ENCODE data around the gene B9D1.

B9D1 gene

DNA sequence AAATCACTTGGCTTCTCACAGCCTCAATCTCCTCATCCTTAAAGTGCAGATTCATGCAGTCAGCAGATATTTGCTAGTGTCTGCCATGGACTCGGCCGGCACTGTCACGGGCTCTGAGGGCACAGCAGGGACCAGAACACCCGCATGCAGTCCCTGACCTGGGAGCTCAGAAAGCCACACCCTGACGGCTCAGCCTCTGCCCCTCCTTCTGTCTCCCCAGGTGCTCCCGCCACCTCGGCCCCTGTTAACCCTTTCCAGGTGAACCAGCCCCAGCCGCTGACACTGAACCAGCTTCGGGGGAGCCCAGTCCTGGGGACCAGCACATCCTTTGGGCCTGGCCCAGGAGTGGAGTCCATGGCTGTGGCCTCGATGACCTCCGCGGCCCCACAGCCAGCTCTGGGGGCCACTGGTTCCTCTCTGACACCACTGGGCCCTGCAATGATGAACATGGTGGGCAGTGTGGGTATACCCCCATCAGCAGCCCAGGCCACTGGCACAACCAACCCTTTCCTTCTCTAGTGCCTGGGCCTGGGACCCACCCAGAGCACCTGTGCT, 28.7 kb downstream of the B9D1 start:
- no peak for DNase-seq
- in situ Hi-C loops (cut with HindIII; ENCODE audit: low pct_ligation_motif_present, low pct_unique_long_range_greater_than_20kb, low sequenced_read_pairs) = no loop called here

DNA sequence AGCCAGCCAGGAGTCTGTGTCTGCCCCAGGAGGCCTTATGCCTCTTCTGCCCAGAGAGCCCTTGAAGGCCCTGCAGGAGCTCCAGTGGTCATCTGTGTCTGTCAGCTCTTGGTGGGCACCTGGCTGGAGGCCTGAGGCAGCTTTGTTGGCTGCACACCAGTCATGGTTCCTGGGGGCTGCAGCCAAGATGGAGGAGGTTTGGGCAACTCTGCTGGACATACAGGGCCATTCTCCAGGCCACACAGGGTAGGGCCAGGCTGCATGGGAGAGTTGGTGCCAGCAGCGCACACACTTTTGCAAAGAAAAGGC, 29.4 kb downstream of the B9D1 start:
- in situ Hi-C loops (cut with HindIII; ENCODE audit: low pct_ligation_motif_present, low pct_unique_long_range_greater_than_20kb, low sequenced_read_pairs) = no loop called here
- no peak for DNase-seq

DNA sequence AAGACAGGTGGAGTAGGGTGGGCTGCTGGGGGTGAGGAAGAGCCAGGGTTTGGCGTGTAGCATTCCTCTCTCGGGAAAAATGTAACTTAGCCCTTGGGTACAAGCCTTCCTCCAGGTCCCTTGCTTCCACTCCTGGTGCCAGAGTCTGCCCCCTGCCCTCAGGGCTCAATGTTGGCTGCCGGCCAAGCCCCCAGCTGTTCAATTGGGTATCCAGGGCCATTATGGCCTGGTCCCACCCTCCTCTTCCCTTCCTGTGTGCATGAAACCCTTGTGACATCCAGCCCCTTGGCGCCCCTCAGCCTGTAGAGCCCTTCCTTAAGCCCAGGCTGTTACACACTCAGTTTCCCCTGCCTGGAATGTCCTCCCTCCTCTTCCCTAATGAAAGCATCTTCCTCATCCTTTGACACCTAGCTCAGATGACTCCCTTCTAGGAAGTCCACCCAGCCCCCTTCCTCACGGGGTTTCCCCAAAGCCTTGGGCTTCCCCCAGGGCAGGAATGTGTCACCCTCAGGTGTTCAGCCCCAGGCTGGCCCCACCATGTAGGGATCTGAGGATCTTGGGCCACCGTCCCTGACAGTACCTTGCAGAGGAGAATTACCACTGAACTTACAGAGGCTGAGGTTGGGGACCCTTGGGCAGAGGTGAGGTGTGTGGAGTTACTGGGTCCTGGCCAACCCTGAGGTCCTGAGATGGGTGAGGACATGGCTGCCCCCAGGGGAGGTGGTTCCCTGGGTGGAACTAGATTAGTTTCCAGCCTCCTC, 30.0 kb downstream of the B9D1 start:
- in situ Hi-C loops (cut with HindIII; ENCODE audit: low pct_ligation_motif_present, low pct_unique_long_range_greater_than_20kb, low sequenced_read_pairs) = no loop called here
- DNase-seq = no peak

DNA sequence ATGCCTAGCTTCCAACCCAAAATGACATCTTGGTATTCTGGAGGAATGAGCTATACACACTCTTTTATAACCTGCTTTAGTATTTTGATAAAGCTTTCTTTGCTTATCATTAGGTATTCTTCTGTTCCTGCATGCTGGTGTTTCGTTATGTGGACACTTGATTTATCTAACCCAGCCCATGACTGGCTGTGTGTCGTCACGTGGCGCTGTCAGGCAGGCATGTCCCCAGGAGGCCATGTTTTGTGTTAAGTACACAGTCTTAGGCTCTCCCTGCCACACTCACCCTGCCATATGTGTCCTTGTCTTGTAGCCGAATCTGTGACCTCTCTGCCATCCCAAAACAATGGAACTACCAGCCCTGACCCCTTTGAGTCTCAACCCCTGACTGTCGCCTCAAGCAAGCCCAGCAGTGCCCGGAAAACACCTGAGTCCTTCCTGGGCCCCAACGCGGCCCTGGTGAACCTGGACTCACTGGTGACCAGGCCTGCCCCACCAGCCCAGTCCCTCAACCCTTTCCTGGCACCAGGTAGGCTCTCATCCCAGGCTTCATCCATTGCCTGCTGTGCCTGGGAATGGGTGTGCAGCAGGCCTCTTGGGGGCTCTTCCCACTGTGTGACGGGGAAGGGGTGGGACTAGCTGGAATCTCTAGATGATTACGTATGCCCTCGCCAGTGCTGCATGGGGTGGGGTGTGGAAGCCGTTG, 30.8 kb downstream of the B9D1 start:
- in situ Hi-C loops (cut with HindIII; ENCODE audit: low pct_ligation_motif_present, low pct_unique_long_range_greater_than_20kb, low sequenced_read_pairs) = no loop called here
- no peak for DNase-seq

DNA sequence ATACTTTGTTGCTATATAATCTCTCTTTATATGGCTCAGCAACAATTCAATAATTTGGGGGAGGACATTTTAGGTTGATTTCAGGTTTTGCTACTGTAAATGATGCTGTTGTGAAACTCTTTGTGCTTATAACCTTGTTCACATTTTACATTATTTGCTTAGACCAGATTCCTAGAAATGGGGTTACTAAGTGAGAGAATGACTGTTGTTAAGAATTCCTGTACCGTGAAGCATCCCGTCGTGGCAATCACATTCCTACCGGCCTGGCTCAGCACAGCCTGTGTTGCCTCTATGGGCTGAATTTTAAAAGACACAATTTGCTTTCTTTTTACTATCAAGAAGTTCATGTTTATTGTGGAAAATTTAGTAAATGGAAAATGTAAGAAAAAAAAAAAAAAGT, 31.4 kb downstream of the B9D1 start:
- DNase-seq = peak; percentile 82
- in situ Hi-C loops (cut with HindIII; ENCODE audit: low pct_ligation_motif_present, low pct_unique_long_range_greater_than_20kb, low sequenced_read_pairs) = no loop called here

DNA sequence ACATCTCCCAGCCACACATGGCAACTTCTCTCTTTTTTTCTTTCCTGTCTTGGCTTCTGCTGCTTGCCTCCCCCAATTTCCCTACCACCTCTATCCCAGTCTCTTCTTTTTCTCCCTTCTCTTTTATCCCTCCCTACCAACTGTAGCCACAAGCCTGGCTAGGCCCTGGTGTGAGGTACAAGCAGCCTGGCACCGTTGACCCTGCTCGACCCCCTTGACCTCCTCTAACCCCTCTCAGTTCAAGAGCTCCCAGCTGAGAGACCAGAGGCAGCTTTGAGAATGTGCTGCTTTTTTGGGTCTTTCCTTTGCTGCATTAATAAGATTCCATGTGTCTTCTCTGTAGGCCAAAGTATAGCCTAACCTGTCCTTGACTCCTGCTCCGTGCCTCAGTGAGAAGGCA, 32.3 kb downstream of the B9D1 start:
- in situ Hi-C loops (cut with HindIII; ENCODE audit: low pct_ligation_motif_present, low pct_unique_long_range_greater_than_20kb, low sequenced_read_pairs) = no loop called here
- DNase-seq = no peak

DNA sequence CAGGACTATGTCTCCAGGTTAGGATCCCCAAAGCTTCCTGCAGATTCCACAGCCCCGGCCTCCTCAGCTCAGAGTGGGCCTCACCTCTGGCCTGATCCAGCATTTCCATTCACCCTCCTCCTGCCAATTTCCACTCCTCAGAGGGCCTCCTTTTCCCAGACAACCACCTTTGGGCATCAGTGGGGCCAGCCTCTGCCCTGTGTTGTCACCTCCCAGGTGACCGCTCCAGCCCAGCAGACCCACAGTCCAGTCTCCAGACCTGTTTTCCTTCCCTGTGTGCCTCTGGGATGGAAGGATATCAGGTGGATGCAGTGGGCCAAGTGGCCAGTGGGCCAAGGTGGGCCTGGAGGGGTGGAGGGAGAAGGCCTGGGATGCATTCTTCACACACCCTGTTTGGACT, 32.7 kb downstream of the B9D1 start:
- in situ Hi-C loops (cut with HindIII; ENCODE audit: low pct_ligation_motif_present, low pct_unique_long_range_greater_than_20kb, low sequenced_read_pairs) = no loop called here
- no peak for DNase-seq

DNA sequence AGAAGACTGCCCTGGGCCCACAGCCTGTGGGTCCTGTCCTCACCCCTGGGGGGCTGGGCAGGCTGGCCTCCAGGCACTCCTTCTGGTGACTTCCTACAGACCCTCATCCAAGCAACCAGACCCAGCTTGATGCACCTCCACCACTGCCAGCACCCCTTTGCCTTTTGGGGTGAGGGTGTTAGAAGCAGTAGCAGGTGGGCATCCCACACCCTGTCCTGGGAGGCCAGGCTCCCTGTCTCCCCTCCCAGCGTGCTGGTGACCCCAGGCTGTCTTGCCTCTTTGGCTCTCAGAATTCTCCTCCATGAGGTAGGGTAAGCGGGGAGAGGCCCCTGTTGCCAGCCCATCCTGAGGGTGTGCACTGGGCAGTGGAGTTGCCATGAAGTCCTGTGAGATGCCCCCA, 33.4 kb downstream of the B9D1 start:
- in situ Hi-C loops (cut with HindIII; ENCODE audit: low pct_ligation_motif_present, low pct_unique_long_range_greater_than_20kb, low sequenced_read_pairs) = no loop called here
- no peak for DNase-seq

DNA sequence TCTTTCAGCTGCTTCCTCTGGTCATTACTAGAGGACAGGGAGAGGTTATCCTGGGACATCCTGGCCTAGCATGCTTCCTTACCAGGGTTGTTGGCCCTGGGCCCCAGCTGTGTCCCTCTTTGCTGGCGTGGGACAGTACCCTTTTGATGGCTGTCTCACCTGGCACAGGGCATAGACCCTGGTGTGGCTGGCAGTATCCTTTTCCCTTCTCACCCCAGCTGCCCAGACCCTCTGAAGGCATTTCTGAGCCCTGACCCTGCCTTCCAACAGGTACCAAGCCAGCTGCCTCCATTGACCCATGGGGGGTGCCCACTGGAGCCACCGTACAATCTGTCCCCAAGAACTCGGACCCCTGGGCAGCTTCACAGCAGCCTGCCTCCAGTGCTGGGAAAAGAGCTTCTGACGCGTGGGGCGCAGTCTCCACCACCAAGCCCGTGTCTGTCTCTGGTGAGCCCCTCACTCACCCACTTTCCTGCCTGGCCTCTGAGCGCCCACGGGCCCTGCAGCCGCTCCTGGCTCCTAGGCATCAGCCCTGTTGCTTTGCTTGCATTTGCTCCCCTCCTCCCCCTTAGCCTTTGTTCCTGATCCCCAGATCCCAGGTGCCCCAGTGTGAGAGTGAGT, 34.0 kb downstream of the B9D1 start:
- DNase-seq = no peak
- in situ Hi-C loops (cut with HindIII; ENCODE audit: low pct_ligation_motif_present, low pct_unique_long_range_greater_than_20kb, low sequenced_read_pairs) = no loop called here

DNA sequence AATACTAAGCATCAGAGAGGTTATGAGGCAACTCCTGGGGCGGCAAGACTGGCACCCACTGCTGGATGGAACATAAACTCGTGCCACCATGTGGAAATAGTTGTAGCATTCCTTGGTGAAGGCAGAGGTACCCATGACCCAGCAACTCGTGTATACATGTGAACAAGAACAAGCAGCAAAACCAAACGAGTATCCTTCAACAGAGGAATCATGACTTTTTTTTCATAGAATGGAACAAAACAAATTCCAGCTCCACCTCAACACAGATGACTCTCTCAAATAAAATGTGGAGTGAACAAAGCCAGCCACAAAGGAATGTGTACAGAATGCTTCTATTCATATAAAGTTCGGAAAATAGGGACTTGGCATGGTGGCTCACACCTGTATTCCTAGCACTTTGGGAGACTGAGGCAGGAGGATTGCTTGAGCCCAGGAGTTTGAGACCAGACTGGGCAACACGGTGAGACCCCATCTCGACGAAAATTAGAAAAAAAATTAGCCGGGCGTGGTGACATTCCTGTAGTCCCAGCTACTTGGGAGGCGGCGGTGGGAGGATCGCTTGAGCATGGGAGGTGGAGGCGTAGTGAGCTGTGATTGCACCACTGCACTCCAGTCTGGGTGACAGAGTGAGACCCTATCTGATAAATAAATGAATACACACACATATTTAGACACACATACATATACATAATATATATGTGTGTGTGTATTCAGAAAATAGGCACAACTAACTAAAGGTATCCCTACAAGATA, 35.3 kb downstream of the B9D1 start:
- in situ Hi-C loops (cut with HindIII; ENCODE audit: low pct_ligation_motif_present, low pct_unique_long_range_greater_than_20kb, low sequenced_read_pairs) = no loop called here

DNA sequence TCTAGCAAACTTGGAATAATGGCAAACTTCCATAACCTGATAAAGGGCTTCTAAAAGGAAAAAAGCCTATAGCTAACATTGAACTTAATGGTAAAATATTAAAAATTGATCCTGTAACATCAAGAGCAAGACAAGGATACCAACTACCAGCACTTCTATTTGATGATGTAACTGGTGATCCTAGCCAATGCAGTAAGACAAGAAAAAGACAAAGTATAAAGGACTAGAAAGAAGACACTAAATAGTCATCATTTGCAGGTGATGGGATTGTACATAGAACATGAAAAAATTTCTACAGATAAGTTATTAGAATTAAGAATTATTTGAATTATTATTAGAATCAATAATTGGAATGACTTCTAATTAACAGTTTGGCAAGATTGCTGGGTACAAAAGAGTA, 37.0 kb downstream of the B9D1 start:
- in situ Hi-C loops (cut with HindIII; ENCODE audit: low pct_ligation_motif_present, low pct_unique_long_range_greater_than_20kb, low sequenced_read_pairs) = no loop called here
- no peak for DNase-seq

More for the DNA sequence above, 35.3 kb downstream of the B9D1 start:
- peak; percentile 78 for DNase-seq

DNA sequence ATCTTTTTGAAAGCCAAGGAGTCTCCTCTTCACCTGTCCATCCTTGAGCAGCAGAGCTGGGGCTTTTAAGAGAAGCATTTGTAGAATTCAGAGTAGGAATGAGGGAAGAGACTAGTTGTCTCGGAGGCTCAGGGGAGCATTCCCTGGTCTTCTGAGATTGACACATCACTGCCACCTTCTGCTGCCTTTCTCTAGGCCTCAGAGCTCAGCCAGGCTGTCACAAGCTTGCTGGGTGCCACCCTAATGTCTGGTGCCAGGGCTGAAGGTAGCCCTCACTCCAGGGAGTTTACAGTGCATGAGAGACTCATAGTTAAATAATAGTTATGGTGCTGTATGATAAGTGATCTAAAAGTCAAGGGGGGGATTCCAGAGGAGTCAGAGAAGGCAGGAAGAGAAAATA, 39.7 kb downstream of the B9D1 start:
- in situ Hi-C loops (cut with HindIII; ENCODE audit: low pct_ligation_motif_present, low pct_unique_long_range_greater_than_20kb, low sequenced_read_pairs) = no loop called here

DNA sequence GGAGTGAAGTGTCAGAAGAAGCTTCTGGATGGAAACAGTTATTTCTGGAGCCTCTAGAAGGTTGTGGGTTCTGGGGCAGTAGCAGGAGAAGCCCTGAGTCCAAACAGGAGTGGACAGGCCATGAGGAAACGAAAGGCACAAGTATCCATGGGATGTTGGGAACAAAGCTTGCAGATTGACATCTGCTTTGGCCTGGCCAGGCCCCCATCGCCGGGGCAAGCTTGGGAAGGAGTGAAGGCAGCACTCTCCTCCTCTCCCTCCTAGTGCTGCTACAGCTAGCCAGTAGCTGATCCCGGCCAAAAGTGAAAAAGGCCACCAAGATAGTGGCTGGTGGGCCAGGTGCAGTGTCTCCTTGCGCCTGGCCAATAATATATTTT, 40.4 kb downstream of the B9D1 start:
- in situ Hi-C loops (cut with HindIII; ENCODE audit: low pct_ligation_motif_present, low pct_unique_long_range_greater_than_20kb, low sequenced_read_pairs) = no loop called here

More for the DNA sequence above, 39.7 kb downstream of the B9D1 start:
- DNase-seq = no peak

DNA sequence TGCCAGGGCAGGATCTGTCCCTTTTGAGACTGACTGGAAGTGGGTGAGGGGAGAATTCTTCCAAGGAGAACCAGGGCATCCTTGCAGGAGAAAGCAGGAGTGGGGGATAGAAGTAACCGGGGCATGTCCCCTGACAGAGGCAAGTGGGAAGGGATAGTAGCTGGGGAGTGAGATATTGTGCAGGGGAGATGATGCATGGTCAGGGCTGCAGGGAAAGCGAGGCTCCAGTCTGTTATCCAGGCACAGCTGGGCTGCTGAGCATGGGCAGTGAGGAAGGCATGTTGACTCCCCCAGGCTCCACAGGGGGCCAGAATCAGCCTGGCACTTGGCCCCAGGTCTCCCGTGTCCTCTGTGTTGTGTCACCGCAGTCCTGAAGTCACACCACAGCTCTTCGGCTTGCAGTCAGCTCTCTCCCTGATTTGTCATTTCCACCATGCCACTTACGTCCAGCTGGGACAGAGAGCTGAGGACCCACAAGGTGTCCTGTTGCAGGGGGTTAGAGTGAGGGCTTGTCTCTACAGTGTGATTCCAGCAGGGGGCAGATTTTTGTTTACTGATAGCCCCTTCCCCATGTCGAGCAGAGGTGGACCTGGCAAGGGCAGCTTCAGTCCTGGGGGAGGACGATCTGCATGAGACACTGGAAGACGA, 40.9 kb downstream of the B9D1 start:
- in situ Hi-C loops (cut with HindIII; ENCODE audit: low pct_ligation_motif_present, low pct_unique_long_range_greater_than_20kb, low sequenced_read_pairs) = no loop called here

More for the DNA sequence above, 40.4 kb downstream of the B9D1 start:
- no peak for DNase-seq

DNA sequence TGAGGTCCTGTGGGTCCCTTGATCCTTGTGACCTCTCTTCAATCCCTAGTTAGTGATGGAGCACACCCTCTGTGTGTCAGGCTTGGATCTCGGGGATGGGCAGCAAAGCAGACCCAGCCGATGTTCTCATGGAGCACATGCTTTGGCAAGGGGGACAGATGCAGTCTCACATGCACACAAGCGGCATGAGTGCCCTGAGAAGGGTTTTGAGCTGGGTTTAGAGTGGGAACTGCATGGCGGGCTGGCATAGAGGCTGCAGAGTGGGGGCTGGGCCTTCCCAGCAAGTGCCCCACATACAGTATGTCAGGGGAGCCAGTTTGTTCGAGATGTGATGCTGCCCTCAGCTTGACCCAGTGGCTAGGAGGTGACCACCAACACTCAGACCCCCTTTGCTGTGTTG, 41.6 kb downstream of the B9D1 start:
- in situ Hi-C loops (cut with HindIII; ENCODE audit: low pct_ligation_motif_present, low pct_unique_long_range_greater_than_20kb, low sequenced_read_pairs) = no loop called here

More for the DNA sequence above, 40.9 kb downstream of the B9D1 start:
- DNase-seq = no peak

DNA sequence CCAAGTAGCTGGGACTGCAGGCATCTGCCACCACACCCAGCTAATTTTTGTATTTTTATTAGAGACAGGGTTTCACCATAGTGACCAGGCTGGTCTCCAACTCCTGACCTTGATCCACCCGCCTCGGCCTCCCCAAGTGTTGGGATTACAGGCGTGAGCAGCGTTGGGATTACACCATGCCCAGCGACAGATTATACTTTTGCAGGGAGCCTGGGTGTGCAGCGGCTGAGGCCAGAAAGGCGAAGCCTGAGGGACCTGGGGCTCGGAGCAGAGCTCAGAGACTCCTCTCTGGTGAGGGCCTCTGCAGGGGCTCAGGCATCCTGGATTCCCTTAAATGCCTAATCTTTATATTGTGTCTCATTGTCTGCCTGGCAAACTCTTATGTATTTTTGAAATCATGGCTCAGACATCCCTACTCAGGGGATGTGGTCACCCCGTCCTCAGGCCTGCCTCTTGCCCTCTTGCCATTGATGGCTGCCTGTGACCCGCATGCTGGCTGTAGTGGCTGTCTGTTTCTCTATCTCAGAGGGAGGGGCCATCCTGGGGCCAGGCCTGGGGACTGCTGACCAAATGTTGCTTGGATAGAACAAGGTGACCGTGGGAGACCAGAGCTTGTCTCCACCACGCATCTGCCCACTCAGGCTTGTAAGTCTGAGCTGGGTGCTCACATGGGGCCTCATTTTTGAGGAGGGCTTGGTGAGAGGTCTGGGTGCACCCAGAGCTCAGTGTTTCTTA, 42.6 kb downstream of the B9D1 start:
- DNase-seq = no peak
- in situ Hi-C loops (cut with HindIII; ENCODE audit: low pct_ligation_motif_present, low pct_unique_long_range_greater_than_20kb, low sequenced_read_pairs) = no loop called here

More for the DNA sequence above, 41.6 kb downstream of the B9D1 start:
- no peak for DNase-seq

DNA sequence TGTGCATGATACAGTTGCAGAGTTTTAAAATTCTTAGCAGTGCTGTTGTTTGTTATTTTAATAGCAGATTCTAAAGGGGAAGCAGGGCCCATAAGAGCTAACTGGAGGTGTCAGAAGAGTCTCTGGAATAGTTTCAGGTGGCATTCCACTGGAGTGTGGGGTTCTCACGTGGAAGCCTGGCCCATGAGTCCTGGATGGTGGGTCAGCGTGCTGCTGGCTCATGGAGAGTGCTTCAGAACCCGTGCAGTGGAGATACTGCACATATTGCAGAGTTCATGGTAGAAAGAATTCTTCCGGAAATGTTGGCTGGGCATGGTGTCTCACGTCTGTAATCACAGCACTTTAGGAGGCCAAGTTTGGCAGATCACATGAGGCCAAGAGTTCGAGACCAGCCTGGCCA, 43.9 kb downstream of the B9D1 start:
- in situ Hi-C loops (cut with HindIII; ENCODE audit: low pct_ligation_motif_present, low pct_unique_long_range_greater_than_20kb, low sequenced_read_pairs) = no loop called here
- no peak for DNase-seq
